ENCODE measurements around the gene BMERB1.

DNA sequence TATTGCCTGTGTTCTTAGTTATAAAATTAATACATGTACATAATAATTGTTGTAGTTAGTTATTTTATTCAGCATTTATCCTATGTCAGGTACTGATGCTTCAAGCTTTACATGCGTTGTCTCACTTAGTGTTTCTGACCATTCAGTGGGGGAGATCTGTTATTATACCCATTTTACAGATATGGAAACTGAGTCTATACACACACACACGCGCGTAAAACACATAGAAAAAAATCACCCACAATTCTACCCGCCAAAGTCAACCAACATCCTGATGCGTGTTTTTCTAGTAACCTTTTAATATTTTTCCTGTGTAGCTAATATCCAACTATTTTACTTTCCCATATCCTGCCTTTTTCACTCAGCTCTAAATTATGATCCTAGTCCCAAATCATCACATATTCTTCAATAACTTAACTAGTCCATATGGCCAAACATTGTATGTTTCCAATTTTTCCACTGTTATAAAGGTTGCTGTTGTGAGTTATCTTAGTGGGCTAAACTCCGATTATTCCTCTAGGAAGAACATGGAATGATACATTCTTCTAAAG is 48.4 kb downstream of the BMERB1 start:
- TF ChIP-seq POLR2A (IDR thresholded peaks at IDR 0.05) (no peak), EP300 (IDR thresholded peaks at IDR 0.05) (no peak)
